Ishikawa (cell line): ENCODE results near the gene SMKR1.
A peak's percentile ranks its signal among the peaks of the same experiment; 100 is the strongest.

Experiments
- CEBPB ChIP-seq: IDR thresholded peaks from 2 replicates; pipeline ENCODE4 v1.6.1; 2012
- CREB1 ChIP-seq: IDR thresholded peaks from 2 replicates; pipeline ENCODE4 v1.6.1; 2012; ENCODE audit warnings: low read depth
- EGR1 ChIP-seq: IDR thresholded peaks from 2 replicates; pipeline ENCODE4 v1.6.1; 2012
- EP300 ChIP-seq: IDR thresholded peaks from 2 replicates; pipeline ENCODE4 v1.6.1; 2012; ENCODE audit warnings: borderline replicate concordance
- FOXM1 ChIP-seq: IDR thresholded peaks from 2 replicates; pipeline ENCODE4 v1.6.1; 2012; ENCODE audit warnings: low read depth, borderline replicate concordance
- NFIC ChIP-seq: IDR thresholded peaks from 2 replicates; pipeline ENCODE4 v1.6.1; 2012
- RAD21 ChIP-seq: IDR thresholded peaks from 2 replicates; pipeline ENCODE4 v1.6.1; 2012; ENCODE audit warnings: low read depth
- TAF1 ChIP-seq: IDR thresholded peaks from 2 replicates; pipeline ENCODE4 v1.6.1; 2012; ENCODE audit warnings: low read depth, mild to moderate bottlenecking
- TCF12 ChIP-seq: IDR thresholded peaks from 2 replicates; pipeline ENCODE4 v1.6.1; 2012; ENCODE audit warnings: low read depth
- TEAD4 ChIP-seq: IDR thresholded peaks from 2 replicates; pipeline ENCODE4 v1.6.1; 2012
- YY1 ChIP-seq: IDR thresholded peaks from 2 replicates; pipeline ENCODE4 v1.6.1; 2012; ENCODE audit warnings: low read depth
- ZBTB7A ChIP-seq: IDR thresholded peaks from 2 replicates; pipeline ENCODE4 v1.6.1; 2012; ENCODE audit warnings: low read depth
- TF ChIP-seq, protein P1 (sequence below): IDR thresholded peaks from 2 replicates; pipeline ENCODE4 v1.6.1; 2012
- TF ChIP-seq, protein P2 (sequence below): IDR thresholded peaks from 2 replicates; pipeline ENCODE4 v1.6.1; 2012
- TF ChIP-seq, protein P3 (sequence below): IDR thresholded peaks from 2 replicates; pipeline ENCODE4 v1.6.1; 2012; ENCODE audit warnings: low read depth, mild to moderate bottlenecking

Gene SMKR1

DNA sequence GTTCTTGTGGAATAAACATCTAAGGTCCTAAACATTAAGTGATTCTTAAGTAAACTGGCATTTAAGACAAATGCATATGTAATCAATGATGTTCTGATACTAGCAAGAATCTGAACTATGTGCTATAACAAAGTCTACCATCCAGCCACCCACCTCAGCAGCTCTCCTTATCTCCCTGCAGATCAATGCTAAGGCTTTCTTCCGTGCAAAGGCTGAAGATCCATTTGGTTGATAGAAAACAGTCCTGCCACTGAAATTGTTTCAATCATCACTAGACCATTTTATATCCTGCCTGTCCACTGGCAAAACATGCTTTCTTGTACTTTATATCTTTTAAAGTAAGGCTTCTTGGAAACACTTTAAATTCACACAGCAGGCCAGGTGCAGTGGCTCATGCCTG lies 6.3 kb upstream of the SMKR1 start:
- TF ChIP-seq TEAD4 (no peak), RAD21 (no peak), NFIC (no peak), TCF12 (no peak), EP300 (no peak)
- TF ChIP-seq, protein P1, sequence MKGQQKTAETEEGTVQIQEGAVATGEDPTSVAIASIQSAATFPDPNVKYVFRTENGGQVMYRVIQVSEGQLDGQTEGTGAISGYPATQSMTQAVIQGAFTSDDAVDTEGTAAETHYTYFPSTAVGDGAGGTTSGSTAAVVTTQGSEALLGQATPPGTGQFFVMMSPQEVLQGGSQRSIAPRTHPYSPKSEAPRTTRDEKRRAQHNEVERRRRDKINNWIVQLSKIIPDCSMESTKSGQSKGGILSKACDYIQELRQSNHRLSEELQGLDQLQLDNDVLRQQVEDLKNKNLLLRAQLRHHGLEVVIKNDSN: no peak
- TF ChIP-seq, protein P2, sequence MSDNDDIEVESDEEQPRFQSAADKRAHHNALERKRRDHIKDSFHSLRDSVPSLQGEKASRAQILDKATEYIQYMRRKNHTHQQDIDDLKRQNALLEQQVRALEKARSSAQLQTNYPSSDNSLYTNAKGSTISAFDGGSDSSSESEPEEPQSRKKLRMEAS: no peak

DNA sequence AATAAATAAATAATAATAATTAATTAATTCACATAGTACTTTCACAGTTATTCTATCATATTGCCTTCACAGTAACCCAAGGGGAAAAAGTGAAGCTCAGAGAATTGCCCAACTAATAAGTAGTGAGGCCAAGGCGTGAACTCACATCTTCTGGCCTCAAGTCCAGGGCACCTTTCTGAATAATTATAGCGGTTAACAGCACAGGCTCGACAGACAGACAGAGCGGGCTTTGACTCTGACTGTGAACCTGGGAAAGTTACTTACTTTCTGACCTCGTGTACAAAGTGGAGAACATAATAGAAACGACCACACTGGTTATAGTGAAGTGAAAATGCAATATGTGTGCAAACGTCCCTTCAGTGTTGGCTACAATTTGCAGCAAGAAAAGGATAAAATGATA lies 5.7 kb upstream of the SMKR1 start:
- TF ChIP-seq, protein P2: no peak
- TF ChIP-seq CREB1 (no peak), CEBPB (no peak), TAF1 (no peak), RAD21 (no peak), EP300 (no peak), TCF12 (no peak), YY1 (no peak), TEAD4 (no peak), NFIC (no peak), EGR1 (no peak), FOXM1 (no peak), ZBTB7A (no peak)
- TF ChIP-seq, protein P3, sequence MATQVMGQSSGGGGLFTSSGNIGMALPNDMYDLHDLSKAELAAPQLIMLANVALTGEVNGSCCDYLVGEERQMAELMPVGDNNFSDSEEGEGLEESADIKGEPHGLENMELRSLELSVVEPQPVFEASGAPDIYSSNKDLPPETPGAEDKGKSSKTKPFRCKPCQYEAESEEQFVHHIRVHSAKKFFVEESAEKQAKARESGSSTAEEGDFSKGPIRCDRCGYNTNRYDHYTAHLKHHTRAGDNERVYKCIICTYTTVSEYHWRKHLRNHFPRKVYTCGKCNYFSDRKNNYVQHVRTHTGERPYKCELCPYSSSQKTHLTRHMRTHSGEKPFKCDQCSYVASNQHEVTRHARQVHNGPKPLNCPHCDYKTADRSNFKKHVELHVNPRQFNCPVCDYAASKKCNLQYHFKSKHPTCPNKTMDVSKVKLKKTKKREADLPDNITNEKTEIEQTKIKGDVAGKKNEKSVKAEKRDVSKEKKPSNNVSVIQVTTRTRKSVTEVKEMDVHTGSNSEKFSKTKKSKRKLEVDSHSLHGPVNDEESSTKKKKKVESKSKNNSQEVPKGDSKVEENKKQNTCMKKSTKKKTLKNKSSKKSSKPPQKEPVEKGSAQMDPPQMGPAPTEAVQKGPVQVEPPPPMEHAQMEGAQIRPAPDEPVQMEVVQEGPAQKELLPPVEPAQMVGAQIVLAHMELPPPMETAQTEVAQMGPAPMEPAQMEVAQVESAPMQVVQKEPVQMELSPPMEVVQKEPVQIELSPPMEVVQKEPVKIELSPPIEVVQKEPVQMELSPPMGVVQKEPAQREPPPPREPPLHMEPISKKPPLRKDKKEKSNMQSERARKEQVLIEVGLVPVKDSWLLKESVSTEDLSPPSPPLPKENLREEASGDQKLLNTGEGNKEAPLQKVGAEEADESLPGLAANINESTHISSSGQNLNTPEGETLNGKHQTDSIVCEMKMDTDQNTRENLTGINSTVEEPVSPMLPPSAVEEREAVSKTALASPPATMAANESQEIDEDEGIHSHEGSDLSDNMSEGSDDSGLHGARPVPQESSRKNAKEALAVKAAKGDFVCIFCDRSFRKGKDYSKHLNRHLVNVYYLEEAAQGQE: no peak
- TF ChIP-seq, protein P1: no peak

DNA sequence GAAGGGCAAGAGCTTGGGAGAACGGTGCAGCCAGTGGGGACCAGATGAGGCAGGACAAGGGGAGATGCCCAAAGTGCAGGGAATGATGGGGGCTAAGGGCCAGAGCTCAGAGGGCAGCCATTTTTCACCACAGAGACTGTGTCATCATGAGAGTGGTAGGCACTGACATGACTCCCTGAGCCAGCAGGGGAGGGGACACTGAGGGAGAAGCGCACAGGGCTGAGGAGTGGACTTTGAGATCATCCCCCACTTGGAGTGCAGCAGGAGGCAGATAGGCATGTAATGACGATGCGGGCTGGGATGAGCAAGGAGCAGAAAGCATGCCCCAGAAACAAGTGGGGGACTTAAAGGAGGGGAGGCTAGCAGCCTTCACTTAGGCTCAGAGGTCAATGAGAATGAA lies 5.2 kb upstream of the SMKR1 start:
- TF ChIP-seq RAD21: no peak

DNA sequence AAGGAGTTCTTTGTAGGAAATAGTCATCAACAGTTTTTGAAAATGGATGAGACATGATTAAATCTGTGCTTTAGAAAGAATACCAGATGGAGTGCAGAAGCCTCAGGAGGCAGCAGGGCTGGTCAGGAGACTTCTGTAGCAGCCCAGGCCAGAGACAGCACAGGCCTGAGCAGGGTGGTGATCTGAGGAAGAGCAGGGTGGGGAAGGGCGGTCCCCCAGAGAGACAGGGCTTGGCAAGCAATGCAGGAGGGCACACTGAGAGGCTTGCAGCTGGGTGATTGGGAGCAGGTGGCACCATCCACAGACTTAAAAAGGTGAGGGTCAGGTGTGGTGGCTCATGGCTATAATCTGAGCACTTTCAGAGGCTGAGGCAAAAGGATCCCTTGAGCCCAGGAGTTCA lies 4.3 kb upstream of the SMKR1 start:
- no peak for TF ChIP-seq RAD21
- TF ChIP-seq, protein P2: no peak
- no peak for TF ChIP-seq ZBTB7A
- no peak for TF ChIP-seq TCF12
- TF ChIP-seq, protein P3: no peak

DNA sequence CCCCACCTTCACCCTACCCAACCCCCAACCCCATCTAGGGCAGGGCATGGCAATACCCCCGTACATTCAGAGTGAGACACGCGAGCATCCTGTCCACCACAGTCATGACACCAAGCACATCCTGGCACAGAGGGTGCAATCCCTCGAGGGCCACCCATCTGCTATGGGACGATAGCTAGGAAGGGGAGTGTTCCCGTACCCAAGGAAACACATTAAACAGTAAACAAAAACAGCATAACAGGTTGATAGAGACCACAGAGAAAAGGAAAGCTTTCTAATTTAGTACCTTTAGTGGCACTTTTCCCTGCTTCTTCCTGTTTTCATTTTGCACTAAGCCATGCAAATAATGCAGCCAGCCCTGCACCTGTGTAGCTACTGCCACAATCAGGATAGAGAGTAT lies 2.3 kb upstream of the SMKR1 start:
- TF ChIP-seq CEBPB (no peak), EGR1 (no peak), RAD21 (no peak), TAF1 (no peak), FOXM1 (no peak), YY1 (no peak)

DNA sequence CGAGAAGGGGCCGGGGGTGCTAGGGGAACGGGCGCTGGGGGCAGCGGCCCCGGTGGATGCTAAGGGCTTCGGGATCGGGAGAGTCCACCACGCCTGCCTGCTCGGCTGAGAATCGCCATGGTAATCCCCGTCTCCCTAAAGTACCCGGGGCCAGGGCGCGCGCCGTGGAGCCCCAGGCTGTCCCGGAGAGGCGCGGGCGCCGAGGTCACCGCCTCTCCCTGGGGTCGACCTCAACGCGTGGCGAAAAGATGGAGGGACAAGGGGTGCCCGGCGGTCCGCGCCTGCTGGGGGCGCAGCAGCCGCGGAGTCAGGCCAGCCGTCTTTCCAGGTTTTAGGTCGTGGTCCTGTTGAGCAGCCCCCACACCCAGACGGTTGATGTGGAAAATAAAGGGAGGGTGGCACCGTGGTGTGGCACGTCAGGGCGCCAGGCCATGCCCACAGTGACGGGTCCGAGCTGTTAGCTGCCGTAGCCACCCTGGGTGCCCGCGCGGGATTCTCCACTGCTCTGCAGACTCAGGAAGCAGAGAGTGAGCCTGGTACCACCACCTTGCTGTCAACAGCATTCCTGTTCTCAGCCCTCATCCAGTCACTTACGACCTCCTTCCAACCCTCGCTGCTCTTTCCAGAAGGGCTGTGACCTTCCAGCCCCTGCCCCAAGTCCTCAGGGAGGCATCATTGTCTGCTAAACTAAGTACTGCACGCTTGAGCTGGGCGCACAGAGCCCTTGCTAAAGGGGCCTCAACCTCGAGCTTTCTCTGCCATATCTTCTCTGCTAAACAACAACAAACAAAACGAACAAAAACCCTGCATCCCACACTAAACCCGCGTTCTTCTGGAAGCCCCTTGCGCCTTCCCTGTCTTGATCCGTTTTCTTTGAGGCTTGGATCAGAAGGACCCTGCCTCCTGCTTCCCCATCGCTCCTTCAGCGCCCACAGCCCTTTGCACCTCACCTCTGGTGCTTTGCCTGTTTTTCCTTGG lies 666 bp downstream of the SMKR1 start:
- TF ChIP-seq, protein P2: no peak; the same call in 1 of the 2 replicates
- no peak for TF ChIP-seq YY1
- no peak for TF ChIP-seq FOXM1
- no peak for TF ChIP-seq EGR1
- TF ChIP-seq ZBTB7A: peak; percentile 36; the same call in 1 of the 2 replicates
- TF ChIP-seq RAD21: no peak
- TF ChIP-seq TEAD4: no peak
